Measurements from ENCODE around the gene TMEM250.

Gene TMEM250

DNA sequence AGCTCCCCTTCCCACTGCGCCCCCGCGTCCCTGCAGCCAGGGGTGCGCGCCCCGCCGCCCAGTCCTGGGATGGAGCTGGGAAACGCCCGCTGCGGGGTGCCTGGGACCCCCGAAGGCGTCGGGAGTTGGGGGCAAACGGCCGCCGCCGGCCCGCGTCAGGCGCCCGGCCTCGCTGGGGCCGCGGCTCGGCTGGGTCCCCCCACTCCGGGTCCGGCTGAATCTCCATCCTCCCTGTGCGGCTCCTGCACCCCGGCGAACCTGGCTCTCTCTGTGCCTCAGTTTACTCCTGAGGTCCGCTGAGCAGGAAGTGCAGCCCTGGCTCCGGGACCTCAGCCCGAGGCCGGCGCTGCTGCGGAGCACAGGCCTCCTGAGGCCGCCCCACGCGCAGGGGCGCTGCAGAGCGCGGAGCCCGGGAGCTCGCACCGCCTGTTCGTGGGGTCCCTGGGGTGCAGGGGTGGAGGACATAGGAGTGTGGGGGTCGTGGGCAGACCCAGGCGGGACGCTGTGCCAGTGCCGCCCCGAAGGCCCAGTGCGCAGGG is 13.9 kb upstream of the TMEM250 start:
- no peak for DNase-seq (ENCODE audit: low read depth)

DNA sequence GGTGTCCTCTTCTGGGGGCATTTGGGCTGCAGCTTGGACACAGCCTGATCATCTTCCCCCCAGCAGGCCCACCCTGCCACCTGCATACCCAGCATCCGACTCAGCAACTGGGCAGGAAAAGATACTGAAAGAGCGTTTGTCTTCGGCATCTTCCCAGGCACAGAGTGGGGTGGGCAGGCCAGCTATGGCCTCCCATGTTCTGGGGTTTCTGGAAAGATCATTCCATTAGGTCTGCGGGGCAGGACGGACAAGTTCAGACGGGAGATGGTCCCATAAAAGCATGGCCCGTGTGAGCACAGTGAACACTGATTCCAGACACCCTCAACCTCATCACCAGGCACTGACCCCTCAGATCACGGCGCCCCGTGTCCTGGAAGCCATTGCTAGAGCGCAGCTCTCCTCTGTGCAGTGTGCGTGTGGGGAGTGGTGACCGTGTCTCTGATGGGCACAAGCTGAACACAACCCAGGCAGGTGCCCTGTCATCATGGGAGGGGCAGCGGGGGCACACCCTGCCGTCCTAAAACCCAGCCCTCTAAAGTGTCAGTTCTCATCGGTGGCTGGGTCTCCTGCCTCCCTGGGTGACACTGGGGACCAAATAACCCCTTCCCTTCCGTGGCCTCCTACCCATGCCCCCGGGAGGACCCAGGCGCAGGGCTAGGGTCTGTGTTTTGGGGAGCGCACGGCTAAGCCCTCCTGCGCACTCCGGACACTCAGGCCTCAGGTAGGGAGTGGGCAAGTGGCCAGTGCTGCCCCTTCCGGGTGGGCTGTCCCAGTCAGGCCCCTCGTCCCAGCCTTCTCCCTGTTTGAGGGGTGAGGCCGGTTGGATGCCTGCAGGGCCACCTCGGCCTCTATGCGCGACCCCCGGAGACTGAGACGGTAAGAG is 13.2 kb upstream of the TMEM250 start:
- no peak for DNase-seq (ENCODE audit: low read depth)

DNA sequence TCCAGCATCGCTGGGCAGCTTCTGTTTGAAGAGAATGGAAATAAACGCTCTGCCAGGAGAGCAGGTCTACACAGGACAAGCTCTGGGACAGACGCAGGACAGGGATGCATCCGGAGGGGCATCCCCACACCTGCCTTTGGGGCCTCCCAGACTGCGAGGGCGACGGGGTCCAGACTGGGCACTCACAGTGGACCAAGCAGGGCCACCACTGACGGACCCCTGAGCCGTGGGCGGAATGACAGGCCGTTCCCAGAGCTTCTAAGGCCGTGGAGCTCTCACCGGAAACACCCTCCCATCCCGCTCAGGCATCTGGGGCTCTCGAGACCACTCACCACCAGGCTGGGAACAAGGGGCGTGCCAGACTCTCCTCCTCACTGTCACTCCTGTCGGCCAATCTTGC is 10.5 kb upstream of the TMEM250 start:
- DNase-seq (ENCODE audit: low read depth), result no peak

DNA sequence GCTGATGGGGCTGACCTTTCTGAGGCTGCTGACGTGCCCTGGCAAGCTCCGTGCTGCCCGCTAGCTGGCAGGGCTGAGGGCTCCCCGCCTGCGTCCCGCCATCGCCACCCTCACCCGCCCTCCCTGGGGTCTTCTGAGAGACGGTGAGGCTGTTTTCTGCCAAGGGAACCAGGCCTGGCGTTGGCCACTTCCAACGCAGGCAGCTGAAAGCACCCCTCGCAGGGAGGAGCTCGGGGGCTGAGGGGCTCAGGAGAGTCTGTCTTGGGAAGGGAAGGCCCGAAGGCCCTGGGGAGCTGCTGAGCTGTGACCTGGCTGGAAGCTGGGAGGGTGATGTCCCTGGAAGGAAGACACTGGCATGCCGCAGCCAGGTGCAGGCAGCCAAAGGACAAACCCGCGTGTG is 9.8 kb upstream of the TMEM250 start:
- no peak for DNase-seq (ENCODE audit: low read depth)

GRCh38 chr9:136127313-136127712 is 8.6 kb upstream of the TMEM250 start:
- DNase-seq (ENCODE audit: low read depth), result no peak

- no peak for DNase-seq (ENCODE audit: low read depth)
Measured at GRCh38 chr9:136124976-136125692, 6.5 kb upstream of the TMEM250 start.

DNA sequence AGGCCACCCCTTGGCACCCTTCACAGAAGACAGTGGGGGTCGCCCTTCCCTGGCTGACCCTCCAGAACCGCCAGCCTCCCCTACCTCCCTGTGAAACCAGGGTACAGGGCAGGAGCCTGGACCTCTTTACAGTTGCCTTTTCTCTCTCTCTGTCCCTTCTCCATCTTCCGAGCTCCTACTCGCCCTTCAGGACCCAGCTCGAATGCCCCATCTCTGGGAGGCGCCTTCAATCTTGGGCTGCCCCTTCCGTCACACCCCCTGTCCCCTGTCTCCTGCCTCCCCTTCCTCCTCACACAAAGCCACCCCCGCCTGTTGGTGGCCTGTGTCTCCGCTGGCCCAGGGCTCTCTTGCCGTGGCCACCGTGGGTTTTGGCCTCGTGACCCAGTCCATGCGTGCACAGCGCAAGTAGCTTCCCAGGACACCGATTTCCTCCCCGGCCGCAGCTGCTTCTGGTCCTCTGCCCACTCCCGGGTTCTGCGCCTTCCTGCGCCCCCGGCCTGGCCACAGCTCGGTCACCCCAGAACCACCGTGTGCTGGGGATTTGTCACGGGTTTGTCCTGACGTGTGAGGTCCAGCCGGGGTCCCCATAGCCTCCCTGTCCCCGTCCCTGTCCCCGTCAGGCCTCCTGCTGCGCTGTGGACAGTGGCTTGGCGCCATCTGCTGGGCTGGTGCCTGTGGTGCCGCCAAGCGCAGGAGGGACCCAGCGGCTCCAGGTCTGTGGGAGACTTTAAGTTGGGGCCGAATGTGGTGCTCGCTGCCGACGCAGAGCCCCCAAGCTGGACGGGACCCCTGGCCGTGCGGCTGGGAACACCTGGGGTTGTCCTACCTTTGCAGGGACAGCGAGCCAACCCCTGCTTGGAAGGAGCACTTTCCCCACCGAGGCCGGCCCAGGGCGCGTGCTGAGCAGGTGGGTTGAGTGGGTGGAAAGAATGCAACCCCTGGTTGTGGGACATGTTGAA is 4.0 kb upstream of the TMEM250 start:
- DNase-seq (ENCODE audit: low read depth), result no peak

- DNase-seq (ENCODE audit: low read depth), result no peak
Measured at GRCh38 chr9:136121801-136122200, 3.1 kb upstream of the TMEM250 start.

DNA sequence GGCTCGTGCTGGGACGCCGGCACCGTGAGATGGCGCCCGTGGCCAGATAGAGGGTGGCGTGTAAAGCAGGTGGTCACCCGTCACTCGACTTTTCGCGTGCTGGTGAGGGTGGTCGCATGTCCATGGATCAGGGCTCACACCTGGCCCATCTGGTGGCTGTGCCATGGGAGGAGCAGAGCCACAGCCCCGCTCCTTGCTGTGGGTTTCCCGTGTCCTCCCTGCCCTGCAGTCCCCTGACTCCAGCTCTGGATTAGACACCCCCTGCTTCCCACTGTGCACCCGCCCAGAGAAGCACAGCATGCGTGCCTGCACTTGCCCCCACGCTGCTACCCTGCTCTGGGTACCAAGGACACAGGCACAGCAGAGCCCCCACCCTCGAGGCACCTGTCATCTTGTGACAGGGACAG is 1.8 kb upstream of the TMEM250 start:
- no peak for DNase-seq (ENCODE audit: low read depth)

GRCh38 chr9:136119883-136120393 is 1.3 kb upstream of the TMEM250 start:
- DNase-seq (ENCODE audit: low read depth), result no peak

DNA sequence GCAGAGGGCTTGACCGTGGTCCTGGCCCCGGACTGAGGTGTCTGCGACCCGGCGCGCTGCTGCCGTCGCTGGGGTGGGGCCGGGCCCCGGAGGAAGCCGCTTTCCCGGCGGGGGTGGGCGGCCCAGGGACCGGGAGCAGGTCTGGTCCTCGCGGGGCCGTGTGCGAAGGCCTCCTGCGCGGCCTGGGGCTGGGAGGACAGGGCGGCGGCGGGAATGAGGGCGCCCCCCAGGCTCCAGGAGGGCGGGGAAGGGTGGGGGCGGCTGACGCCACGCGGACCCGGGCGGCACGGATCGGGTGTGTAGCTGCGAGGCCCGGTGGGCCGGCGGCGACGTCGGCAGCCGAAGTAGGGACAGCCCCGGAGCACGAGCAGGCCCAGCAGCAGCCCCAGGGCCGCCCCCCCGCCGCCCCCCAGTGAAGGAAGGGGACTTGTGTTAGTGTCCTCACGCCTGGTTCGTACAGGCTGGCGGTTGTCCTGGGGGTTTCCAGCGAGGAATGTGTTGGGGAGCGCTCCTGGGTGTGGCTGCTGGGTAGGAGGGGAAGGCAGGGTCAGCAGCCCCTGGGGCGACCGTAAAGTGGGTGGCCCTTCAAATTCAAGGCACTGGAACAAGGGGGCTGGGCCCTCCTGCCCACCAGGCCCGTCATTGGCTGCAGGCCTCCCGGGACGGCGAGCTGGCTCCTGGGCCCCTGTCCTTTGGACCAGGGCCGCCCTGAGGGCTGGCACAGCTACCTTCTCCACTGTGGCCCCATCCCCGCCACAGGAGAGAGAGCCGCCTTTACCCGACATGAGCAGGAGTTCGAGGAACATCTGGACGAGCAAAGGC is 597 bp upstream of the TMEM250 start:
- no peak for DNase-seq (ENCODE audit: low read depth)

DNA sequence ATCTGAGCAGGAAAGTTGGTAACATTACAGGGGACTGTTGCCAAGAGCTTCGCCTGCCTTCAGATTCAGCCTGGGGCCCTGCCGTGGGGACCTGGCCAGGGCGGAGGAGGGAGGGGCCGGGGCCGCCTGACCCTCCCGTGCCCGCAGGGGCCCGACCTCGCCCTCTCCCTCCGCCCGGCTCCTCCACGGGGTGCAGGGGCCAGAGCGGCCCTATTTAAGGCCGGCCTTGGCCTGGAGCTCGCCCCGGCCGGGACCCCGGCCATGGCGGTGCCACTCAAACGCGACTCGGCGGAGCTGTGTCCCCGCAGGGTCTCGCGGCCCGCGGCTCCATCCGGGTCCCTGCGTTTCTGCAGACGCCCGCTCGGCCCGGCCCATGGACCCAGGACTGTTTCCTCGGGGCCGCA is 757 bp downstream of the TMEM250 start:
- no peak for DNase-seq (ENCODE audit: low read depth)

DNA sequence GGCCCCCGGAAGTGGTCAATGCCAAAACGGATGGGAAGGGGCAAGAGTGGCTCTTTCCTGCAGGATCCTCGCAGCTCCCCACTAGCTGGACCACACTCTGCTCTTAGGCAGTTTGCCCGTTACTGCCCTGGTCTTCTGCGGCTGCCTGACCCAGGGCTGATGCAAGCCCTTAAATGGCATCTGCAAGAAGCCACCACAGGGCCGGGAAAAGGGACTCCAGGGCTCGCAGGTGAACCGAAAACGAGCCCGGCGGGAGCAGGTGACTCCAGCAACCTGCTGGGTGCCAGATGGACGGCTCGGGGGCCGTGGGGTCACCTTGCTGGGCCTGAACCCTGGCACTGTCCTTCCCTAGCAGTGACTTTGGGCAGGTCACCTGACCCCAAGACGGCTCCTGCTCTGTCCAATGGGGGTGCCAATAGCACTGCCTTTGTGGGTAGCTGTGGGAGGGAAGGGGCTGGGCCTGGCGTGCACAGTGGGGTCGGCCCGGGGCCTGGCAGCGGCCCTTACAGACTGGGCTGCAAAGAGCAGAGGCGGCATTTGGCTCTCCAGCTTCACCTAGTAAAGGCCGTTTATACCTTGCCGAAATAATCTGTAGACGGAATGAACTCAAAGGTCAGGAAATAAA is 1.3 kb downstream of the TMEM250 start:
- DNase-seq (ENCODE audit: low read depth), result no peak

- DNase-seq (ENCODE audit: low read depth), result no peak
Measured at GRCh38 chr9:136116360-136117098, 2.1 kb downstream of the TMEM250 start.

DNA sequence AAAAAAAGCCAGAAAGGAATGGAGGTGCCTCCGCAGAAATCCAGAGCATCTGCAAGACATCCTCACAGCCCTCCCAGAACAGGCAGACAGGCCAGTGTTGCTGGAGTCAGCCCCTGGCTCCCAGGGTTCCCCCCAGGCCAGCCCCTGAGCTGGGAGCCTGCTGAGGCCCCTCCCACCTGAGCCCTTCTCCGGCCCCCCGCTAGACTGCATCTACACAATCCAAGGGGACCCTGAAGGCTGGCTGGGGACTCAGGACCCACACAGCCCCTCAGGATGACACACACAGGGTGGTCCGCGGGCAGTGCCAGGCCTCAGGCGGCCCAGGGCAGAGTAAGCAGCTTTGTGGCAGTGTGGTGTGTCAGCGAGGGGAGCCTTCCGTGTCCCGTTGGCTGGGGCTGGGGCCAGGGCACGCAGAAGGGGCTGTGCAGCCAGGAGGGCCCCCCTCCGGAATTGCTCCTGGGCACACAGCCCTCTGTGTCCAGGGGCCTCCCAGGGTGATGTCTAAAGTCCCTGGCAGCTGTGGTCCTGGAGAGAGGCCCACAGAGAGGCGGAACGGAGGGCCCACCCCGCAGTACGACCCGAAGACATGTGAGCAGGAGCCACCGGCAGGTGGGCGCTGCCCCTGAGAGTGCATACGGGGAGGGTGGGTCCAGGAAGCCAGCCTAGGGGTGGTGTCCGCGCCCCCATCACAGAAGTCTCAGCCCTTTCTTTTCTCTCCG is 2.9 kb downstream of the TMEM250 start:
- no peak for DNase-seq (ENCODE audit: low read depth)

GRCh38 chr9:136115206-136115605 is 3.5 kb downstream of the TMEM250 start:
- DNase-seq (ENCODE audit: low read depth), result no peak

GRCh38 chr9:136114610-136115009 is 4.1 kb downstream of the TMEM250 start:
- DNase-seq (ENCODE audit: low read depth), result no peak

DNA sequence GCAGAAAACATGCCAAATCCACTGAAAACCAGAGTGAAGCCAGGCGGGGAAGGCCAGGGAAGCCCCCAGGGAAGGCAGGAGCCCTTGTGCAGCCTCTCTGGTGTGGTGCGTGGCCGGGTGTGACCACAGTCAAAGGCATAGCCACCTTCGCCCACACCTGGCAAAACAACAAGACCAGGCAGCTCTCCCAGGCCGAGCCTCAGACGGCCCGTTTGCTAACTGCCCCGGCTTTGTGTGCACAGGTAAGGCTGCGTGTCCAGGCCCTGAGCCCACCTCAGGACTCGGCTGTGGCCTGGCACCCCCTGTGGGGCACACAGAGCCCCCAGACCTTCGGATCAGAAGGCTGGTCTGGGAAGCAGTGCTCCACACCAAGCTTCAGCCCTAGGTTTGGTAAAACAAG is 6.1 kb downstream of the TMEM250 start:
- no peak for DNase-seq (ENCODE audit: low read depth)

GRCh38 chr9:136111910-136112309 is 6.8 kb downstream of the TMEM250 start:
- DNase-seq (ENCODE audit: low read depth), result no peak

All from GM04503 (cell line).